IPS-18a (cell line): ENCODE measurements around the gene HAGHL.
A peak's percentile ranks its signal among the peaks of the same experiment; 100 is the strongest.

Source experiments
- H3K27ac ChIP-seq: one replicate; pipeline ENCODE4 v1.5.1; 2013; ENCODE audit warnings: low read length
- H3K27me3 ChIP-seq: one replicate; pipeline ENCODE4 v1.6.1; 2013; ENCODE audit warnings: mild to moderate bottlenecking, low read length; ENCODE audit not compliant: control insufficient read depth, insufficient read depth
- H3K36me3 ChIP-seq: one replicate; pipeline ENCODE4 v1.6.1; 2013; ENCODE audit warnings: low read depth, low read length; ENCODE audit not compliant: control insufficient read depth
- H3K4me1 ChIP-seq: one replicate; pipeline ENCODE4 v1.6.1; 2013; ENCODE audit warnings: low read depth, low read length; ENCODE audit not compliant: control insufficient read depth
- H3K4me3 ChIP-seq: one replicate; pipeline ENCODE4 v1.5.1; 2013; ENCODE audit warnings: low read length
- H3K9ac ChIP-seq: one replicate; pipeline ENCODE4 v1.6.1; 2013; ENCODE audit warnings: mild to moderate bottlenecking, low read length, moderate library complexity
- H3K9me3 ChIP-seq: one replicate; pipeline ENCODE4 v1.6.1; 2013; ENCODE audit warnings: low read depth, low read length; ENCODE audit not compliant: control insufficient read depth

HAGHL gene

DNA sequence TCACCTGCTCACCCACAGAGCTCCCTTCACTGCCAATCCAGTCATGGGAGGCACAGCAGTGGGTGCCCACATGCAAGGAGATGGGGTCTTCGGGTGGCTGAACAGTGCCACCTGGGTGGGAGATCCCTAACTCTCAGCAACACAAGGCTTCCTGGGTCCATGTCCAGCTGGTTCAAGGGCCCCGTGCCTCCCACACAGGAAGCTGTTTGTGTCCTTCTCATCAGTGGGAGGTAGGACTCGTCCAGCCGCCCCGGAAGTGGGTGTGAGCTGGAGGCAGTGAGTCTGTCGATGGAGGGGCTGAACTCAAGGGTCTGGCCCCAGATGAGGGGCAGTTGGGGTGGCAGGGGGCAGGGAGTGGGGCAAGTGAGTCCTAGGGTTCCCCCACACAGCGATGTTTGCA is 22.9 kb upstream of the HAGHL start:
- H3K27me3 ChIP-seq: peaks cover 94% of the 10 kb centered on the region
- H3K4me1 ChIP-seq: no peaks in the 10 kb centered on the region
- no peaks in the 10 kb centered on the region for H3K36me3 ChIP-seq
- H3K9ac ChIP-seq: no peak overlapping the region
- no peaks in the 10 kb centered on the region for H3K9me3 ChIP-seq
- no peak overlapping the region for H3K4me3 ChIP-seq
- H3K27ac ChIP-seq: no peak overlapping the region

DNA sequence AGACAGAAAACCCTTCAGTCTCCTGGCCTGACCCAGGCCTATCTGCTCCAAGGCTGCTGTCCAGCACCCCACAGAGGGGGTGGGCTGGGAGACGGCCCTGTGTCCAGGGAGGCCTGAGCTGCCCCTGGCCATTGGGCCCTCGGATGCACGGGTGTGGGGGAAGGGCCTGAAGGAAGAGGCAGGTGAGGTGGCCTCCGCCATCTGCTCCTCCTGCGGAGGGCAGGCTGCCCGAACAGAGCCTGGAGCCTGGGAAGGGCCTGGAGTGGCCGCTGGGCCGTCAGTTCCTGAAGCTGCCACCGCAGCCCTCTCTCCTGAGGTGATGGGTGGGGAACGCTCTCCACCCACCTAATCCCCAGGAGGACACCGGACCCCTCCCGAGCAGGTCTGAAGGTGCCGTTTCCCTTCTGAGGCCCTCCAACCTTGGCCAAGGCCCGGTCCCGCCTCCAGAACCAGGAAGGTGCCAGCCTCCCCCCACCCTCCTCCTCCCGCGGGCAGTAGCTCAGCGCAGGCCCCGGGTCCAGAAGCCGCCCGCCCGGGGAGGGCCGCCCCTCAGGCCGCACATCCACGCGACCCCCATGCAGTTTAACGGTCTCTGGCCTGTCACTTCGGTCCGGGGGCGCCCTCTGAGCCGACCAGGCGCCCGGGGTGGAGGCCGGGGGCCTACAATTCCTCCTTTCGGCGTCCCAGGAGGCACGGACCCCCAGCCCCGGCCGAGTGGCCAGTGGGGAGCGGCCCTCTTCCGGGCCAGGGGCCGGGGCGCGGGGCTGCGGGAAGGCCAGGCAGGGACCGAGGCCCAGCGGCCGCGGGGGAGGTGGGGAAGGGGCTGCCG is 22.1 kb upstream of the HAGHL start:
- Histone ChIP-seq H3K27ac (no peak overlapping the region), H3K4me1 (no peaks in the 10 kb centered on the region), H3K9me3 (no peaks in the 10 kb centered on the region), H3K27me3 (peaks cover 91% of the 10 kb centered on the region), H3K4me3 (no peak overlapping the region), H3K36me3 (no peaks in the 10 kb centered on the region), H3K9ac (no peak overlapping the region)

DNA sequence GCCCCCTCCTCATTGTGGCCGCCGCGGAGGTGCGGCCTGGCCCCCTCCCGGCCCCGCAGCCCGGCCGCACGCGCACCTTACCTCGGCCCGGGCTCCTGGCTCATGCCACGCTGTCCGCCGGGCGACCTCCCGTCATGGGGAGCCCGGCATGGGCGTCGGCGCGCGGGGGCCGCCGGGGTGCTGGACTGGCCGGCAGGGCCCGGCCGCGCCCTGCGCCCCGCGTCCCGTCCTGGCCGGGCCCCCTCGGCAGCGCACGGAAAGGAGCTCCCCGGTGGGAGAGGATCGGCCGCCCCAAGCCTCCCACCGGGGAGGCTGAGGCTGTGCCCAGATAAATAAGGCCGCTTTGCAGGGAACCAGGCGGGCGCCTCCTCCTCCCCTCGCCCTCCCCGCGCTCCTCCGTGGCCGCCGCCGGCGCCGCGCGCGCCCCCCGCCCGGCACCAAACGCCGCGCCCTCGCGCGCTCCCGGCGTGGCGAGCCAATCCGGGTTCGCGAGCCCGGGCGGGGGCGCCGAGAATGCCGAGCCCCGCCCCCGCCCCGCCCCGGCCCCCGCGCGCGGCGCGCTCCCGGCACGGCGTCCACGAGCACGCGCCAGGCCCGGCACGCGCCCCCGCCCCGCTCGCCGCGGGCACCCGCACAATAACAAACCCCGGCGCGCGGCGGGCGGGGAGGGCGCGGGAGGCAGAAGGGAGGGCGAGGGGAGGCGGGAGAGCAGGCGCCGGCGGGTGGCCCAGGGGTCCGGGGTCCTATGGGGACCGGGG is 21.3 kb upstream of the HAGHL start, which contains the start of gene FBXL16:
FBXL16 (minus strand) TSS at position 371 of the 758 bp plus-strand sequence. CDS start 8,396 bp downstream, outside the sequence.
- H3K27ac ChIP-seq: no peak within 1 kb of the TSS
- peaks cover 83% of the 10 kb centered on the region for H3K27me3 ChIP-seq
- no peaks in the 10 kb centered on the region for H3K9me3 ChIP-seq
- H3K4me3 ChIP-seq: peak within 1 kb of the TSS; percentile 39
- no peak within 1 kb of the TSS for H3K9ac ChIP-seq
- H3K4me1 ChIP-seq: no peaks in the 10 kb centered on the region
- H3K36me3 ChIP-seq: no peaks in the 10 kb centered on the region

DNA sequence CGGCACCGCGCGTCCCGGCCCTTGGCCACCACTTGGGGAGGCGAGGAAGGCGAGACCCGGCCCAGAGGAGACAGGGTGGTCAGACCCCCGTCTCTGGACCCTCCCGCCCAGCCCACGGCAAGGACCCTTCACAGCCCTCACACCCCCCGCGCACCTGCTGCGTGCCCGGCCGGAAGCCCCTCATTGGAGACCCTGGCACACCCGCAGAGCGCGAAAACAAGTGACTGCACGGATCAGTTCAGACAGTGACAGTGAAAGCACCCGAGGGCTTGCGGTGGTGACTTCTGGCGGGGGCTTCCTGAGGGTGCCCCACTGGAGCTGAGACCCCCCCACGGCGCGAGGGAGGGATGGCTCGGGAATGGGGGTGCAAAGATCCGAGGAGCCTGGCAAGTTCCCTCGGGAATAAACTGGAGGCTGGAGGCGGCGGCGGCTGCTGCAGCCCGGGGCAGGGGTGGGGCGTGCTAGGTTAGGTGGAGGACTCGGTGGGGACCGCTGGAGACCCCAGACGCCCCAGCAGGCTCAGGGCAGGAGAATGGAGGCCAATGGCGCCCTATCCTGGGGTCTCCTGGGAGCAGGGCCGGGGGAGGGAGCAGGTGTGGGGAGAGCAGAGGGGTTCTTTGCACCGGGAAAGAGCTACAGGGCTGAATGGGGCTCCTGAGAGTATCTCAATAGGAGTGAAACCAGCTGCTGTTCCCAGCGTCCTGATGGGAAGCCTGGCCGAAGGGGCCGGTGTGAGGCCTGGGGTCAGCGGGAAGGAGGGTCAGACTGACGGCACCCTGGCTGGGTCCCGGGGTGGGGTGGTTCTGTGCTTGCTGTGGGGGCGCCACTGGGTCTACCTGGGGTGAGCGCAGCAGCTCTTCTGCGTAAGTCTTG is 20.5 kb upstream of the HAGHL start:
- peaks cover 83% of the 10 kb centered on the region for H3K27me3 ChIP-seq
- no peak overlapping the region for H3K9ac ChIP-seq
- no peak overlapping the region for H3K27ac ChIP-seq
- H3K4me1 ChIP-seq: no peaks in the 10 kb centered on the region
- no peaks in the 10 kb centered on the region for H3K36me3 ChIP-seq
- H3K4me3 ChIP-seq: peak overlapping the region; percentile 39
- no peaks in the 10 kb centered on the region for H3K9me3 ChIP-seq

DNA sequence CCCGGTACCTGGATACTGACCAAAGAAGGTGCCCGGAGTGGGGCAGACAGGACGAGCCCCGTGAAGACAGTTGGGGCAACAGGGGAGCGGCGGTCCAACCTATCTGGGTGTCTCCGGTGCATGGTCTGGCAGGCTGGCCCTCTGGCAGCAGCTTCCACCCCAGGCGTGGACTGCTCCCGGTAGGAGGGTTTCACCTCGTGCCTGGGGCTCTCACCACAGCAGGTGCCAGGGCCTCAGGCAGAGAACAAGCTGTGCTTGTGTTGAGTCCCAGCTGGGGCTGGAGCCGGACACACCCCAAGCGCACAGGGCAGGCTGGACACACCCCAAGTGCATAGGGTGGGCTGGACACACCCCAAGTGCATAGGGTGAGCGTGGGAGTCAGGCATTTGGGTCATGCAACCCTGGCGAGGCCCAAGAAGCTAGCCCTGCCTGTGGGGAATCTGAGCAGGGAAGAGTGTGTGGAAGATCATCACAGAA is 19.8 kb upstream of the HAGHL start:
- Histone ChIP-seq H3K27me3 (peaks cover 78% of the 10 kb centered on the region), H3K27ac (no peak overlapping the region), H3K4me3 (no peak overlapping the region), H3K36me3 (no peaks in the 10 kb centered on the region), H3K4me1 (no peaks in the 10 kb centered on the region), H3K9me3 (no peaks in the 10 kb centered on the region), H3K9ac (no peak overlapping the region)

DNA sequence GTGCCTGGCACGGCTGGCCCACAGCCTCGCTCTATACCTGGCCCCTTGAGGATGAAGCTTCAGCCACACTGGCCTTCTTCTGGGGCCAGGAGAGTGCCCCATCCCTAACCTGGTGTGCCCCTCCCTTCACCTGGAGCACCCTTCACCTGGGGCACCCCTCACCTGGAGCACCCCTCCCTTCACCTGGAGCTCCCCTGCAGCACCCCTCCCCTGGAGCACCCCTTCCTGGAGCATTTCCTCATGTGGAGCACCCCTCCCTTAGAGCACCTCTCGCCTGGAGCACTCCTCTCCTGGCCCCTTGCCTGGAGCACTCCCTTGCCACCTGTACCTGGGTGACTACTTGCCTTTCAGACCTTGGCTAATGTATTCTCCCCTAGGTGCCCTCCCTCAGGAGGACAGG is 18.9 kb upstream of the HAGHL start:
- Histone ChIP-seq H3K9me3 (no peaks in the 10 kb centered on the region), H3K9ac (no peak overlapping the region), H3K4me1 (no peaks in the 10 kb centered on the region), H3K27ac (no peak overlapping the region), H3K4me3 (no peak overlapping the region), H3K36me3 (no peaks in the 10 kb centered on the region), H3K27me3 (peaks cover 77% of the 10 kb centered on the region)

DNA sequence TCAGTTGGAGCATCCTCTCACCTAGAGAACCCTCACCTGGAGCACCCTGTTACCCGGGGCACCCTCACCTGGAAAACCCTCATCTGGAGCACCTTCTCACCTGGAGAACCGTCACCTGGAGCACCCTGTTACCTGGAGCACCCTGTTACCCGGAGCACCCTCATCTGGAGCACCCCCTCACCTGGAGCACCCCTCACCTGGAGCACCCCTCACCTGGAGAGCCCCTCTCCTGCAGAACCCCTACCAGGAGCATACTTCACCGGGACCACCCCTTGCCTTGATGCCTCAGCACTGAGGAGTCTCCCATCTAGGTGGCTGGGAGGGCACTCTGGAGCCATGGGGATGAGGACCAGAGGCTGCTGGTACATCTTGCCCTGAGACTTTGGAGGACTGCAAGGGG is 17.9 kb upstream of the HAGHL start:
- peaks cover 74% of the 10 kb centered on the region for H3K27me3 ChIP-seq
- H3K4me3 ChIP-seq: no peak overlapping the region
- H3K9me3 ChIP-seq: no peaks in the 10 kb centered on the region
- no peak overlapping the region for H3K9ac ChIP-seq
- no peaks in the 10 kb centered on the region for H3K4me1 ChIP-seq
- no peaks in the 10 kb centered on the region for H3K36me3 ChIP-seq
- no peak overlapping the region for H3K27ac ChIP-seq

DNA sequence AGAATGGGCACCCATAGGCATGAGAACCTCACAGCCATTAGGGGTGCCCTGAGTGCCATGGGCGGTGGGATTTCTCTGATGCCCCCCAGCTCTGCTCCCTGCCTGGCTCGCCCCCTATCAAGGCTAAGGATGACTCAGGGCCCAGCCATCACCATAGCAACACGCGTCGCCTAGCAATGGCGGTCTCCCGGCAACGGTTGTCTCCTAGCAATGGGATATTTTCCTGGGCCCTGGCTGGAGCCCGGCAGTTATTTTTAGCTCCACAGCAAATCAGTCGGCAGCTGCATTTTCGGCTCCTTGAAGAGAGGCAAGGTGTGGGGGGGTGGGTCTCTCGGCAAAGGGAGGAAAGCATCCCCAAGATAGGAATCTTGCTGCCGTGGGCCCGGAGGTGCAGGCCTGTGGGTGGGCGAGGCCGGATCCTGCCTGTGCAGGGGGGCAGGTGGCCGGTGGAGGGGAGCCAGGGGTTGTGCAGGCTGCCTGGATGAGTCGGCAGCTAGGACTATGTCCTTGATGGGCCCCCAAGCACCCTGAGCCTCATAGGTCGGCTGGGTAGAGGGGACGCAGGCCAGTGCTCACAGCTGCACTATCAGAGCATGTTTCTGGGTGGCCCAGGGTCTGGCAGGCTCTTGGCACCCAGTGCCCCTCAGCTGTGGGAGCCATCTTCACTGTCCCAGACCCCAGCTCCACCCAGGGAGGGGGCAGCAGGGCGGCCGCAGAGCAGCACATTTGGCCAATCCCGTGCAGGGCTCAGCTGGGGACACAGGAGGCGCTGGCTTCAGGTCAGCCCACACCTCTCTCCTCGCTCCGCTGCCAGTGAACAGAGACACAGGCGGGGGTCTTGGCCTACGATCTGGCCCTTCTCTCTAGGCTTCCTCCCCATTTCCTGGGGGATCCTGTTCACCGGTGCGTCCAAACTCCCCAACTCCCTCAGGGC is 17.1 kb upstream of the HAGHL start:
- Histone ChIP-seq H3K9ac (peak overlapping the region; percentile 7), H3K27ac (no peak overlapping the region), H3K4me3 (no peak overlapping the region), H3K4me1 (no peaks in the 10 kb centered on the region), H3K27me3 (peaks cover 71% of the 10 kb centered on the region), H3K9me3 (no peaks in the 10 kb centered on the region), H3K36me3 (no peaks in the 10 kb centered on the region)

DNA sequence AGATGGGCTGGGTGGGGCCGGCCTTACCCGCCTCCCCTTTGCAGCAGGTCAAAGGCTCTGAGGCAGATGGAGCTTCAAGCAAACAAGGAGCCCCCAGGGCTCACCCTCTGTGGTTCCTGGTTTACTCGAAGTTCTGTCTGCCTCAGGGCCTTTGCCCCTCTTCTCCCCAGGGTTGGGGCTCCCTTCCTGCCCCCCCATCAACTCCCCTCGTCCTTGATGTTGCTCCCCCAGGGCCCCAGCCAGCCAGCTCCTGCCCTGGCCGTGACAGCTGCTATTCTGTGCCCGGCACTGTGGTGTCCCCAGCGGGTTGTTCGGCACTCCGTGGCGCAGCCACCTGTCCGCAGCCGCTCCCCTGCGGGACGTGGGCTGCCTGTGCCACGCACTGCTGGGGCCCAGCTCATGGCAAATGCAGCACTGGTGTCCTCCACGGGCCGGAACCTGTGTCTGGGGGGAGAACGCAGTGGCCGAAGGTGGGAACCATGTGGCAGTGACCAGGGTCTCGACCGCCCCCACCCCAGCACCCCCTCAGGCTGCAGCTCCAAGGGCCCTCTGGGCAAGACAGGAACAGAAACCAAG is 16.3 kb upstream of the HAGHL start:
- H3K4me1 ChIP-seq: no peaks in the 10 kb centered on the region
- peaks cover 68% of the 10 kb centered on the region for H3K27me3 ChIP-seq
- H3K9ac ChIP-seq: no peak overlapping the region
- no peaks in the 10 kb centered on the region for H3K9me3 ChIP-seq
- no peak overlapping the region for H3K27ac ChIP-seq
- no peaks in the 10 kb centered on the region for H3K36me3 ChIP-seq
- no peak overlapping the region for H3K4me3 ChIP-seq

DNA sequence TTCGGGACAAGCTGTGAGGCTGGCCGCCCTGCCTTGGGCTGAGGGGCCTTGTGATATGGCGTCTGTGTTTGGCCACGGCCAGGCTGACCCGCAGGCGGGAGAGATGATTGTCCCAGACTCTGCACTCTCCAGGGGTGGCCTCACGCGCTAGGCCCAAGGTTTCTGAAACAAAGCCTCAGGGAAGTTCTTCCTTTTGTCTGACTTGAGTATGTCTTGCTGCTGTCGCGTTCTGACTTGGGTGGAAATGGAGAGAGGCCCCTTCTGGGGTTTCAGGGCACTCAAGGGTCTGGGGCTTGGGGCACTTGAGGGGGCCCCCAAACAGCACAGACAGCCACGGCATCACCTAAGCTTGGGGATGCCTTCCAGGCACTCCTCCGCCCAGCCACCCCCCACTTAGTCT is 15.8 kb upstream of the HAGHL start:
- Histone ChIP-seq H3K36me3 (no peaks in the 10 kb centered on the region), H3K27ac (no peak overlapping the region), H3K9me3 (no peaks in the 10 kb centered on the region), H3K9ac (no peak overlapping the region), H3K4me1 (peaks cover 3% of the 10 kb centered on the region), H3K4me3 (no peak overlapping the region), H3K27me3 (peaks cover 70% of the 10 kb centered on the region)
